ENCODE data around the gene C1QL4.

GRCh38 chr12:49305762-49306510 is 31.1 kb downstream of the C1QL4 start:
- TF ChIP-seq CTCF (IDR thresholded peaks at IDR 0.05; ENCODE audit: low read depth, low read length) (no peak), POLR2A (IDR thresholded peaks at IDR 0.05; ENCODE audit: extremely low read depth, insufficient read length) (no peak)

All from NB4 (cell line).